ENCODE measurements around the gene SSBP4. TPM values are rescaled to one million over a fixed set of nuclear protein-coding genes. Genes with fewer than 3 reads are reported as not detected.
A peak's percentile ranks its signal among the peaks of the same experiment; 100 is the strongest.
"Not testable (repeated sequence)": the region's sequence is repeated elsewhere in the genome, so short reads cannot be mapped to it uniquely, and the experiment has no call there.

The SSBP4 gene
- total RNA-seq, 1 experiment from 2014 or later, result 25.1 TPM

- DNase-seq (ENCODE audit: low read depth), result no peak
Observed at GRCh38 chr19:18393836-18394235, 25.4 kb upstream of the SSBP4 start.

GRCh38 chr19:18396471-18397241, 22.5 kb upstream of the SSBP4 start:
- DNase-seq (ENCODE audit: low read depth), result no peak

GRCh38 chr19:18397242-18398202, 21.7 kb upstream of the SSBP4 start, which contains the start of gene LRRC25:
Gene LRRC25, minus strand, starts transcription at chr19:18397622. Its CDS starts 659 bp downstream, at chr19:18396963.
- no peak for DNase-seq (ENCODE audit: low read depth)

- peak; percentile 45 for DNase-seq (ENCODE audit: low read depth)
Observed at GRCh38 chr19:18399008-18399407, 20.2 kb upstream of the SSBP4 start.

GRCh38 chr19:18401580-18402112, 17.6 kb upstream of the SSBP4 start:
- DNase-seq (ENCODE audit: low read depth), result peak; percentile 50

GRCh38 chr19:18402455-18403248, 16.5 kb upstream of the SSBP4 start:
- not testable (repeated sequence) for DNase-seq (ENCODE audit: low read depth)

GRCh38 chr19:18405754-18406153, 13.4 kb upstream of the SSBP4 start:
- DNase-seq (ENCODE audit: low read depth), result not testable (repeated sequence)

GRCh38 chr19:18406749-18407148, 12.4 kb upstream of the SSBP4 start:
- DNase-seq (ENCODE audit: low read depth), result no peak

GRCh38 chr19:18408053-18408476, 11.1 kb upstream of the SSBP4 start:
- DNase-seq (ENCODE audit: low read depth), result no peak

- DNase-seq (ENCODE audit: low read depth), result no peak
Observed at GRCh38 chr19:18412610-18413239, 6.5 kb upstream of the SSBP4 start.

GRCh38 chr19:18414504-18415177, 4.6 kb upstream of the SSBP4 start:
- peak; percentile 38 for DNase-seq (ENCODE audit: low read depth)

GRCh38 chr19:18415178-18415867, 3.9 kb upstream of the SSBP4 start:
- DNase-seq (ENCODE audit: low read depth), result peak; percentile 69

- DNase-seq (ENCODE audit: low read depth), result peak; percentile 90
Observed at GRCh38 chr19:18416778-18417249, 2.4 kb upstream of the SSBP4 start.

GRCh38 chr19:18417250-18418028, 1.8 kb upstream of the SSBP4 start:
- peak; percentile 85 for DNase-seq (ENCODE audit: low read depth)

- no peak for DNase-seq (ENCODE audit: low read depth)
Observed at GRCh38 chr19:18418029-18418482, 1.1 kb upstream of the SSBP4 start.

- peak; percentile 61 for DNase-seq (ENCODE audit: low read depth)
Observed at GRCh38 chr19:18418483-18419194, 559 bp upstream of the SSBP4 start.

- no peak for DNase-seq (ENCODE audit: low read depth)
Observed at GRCh38 chr19:18419699-18420460, 682 bp downstream of the SSBP4 start.
